Cardiac fibroblast (primary cell): ENCODE data around the gene MRPS18A.
"Not testable (repeated sequence)": the region's sequence is repeated elsewhere in the genome, so short reads cannot be mapped to it uniquely, and the experiment has no call there.

ENCODE experiments used
- DNase-seq, 2 donors: peaks; one replicate each; pipeline versions ENCODE4 v3.0.0 to v3.0.0-alpha.2; 2010; ENCODE audit warnings: low read depth in 2 of 2
- H3K4me3 ChIP-seq, 2 donors: replicated peaks in 1 of 2; 1 replicate in 1 of 2; 2 replicates in 1 of 2; pipeline ENCODE4 v1.5.1; 2011; ENCODE audit warnings: low read depth in 2 of 2, low read length in 2 of 2, mild to moderate bottlenecking in 2 of 2, moderate library complexity in 1 of 2
- CTCF ChIP-seq: IDR thresholded peaks from one replicate; pipeline ENCODE4 v1.5.1; 2011; ENCODE audit warnings: low read depth, mild to moderate bottlenecking, low read length, inconsistent platforms

MRPS18A gene

GRCh38 chr6:43668151-43669028 lies 19.2 kb downstream of the MRPS18A start:
- TF ChIP-seq CTCF, result peak; percentile 70
- H3K4me3 ChIP-seq, result no peak overlapping the region
- DNase-seq, result peak; percentile 43 to 75

- H3K4me3 ChIP-seq, result peak overlapping the region in 1 of 2 donors; percentile 3
Observed at GRCh38 chr6:43667245-43668150, 20.1 kb downstream of the MRPS18A start.

GRCh38 chr6:43666196-43666920 lies 21.2 kb downstream of the MRPS18A start:
- TF ChIP-seq CTCF, result no peak
- no peak overlapping the region for H3K4me3 ChIP-seq
- no peak for DNase-seq

More at GRCh38 chr6:43667245-43668150, 20.1 kb downstream of the MRPS18A start:
- peak; percentile 98 for TF ChIP-seq CTCF
- peak; percentile 73 to 75 for DNase-seq

GRCh38 chr6:43665376-43665775 lies 22.2 kb downstream of the MRPS18A start:
- peak in 1 of 2 donors; percentile 29 for DNase-seq
- TF ChIP-seq CTCF, result no peak
- no peak overlapping the region for H3K4me3 ChIP-seq

- H3K4me3 ChIP-seq, DNase-seq: not testable (repeated sequence)
Observed at GRCh38 chr6:43662948-43663347, 24.6 kb downstream of the MRPS18A start.

- TF ChIP-seq CTCF, result no peak
- no peak for DNase-seq
- H3K4me3 ChIP-seq, result no peak overlapping the region
Observed at GRCh38 chr6:43658161-43658560, 29.4 kb downstream of the MRPS18A start.
